ENCODE results near the gene SREK1IP1.

Gene SREK1IP1

GRCh38 chr5:64768358-64769312, at the start of gene SREK1IP1, which contains the start of gene CWC27:
Gene SREK1IP1 (minus strand): TSS chr5:64768691. CDS start chr5:64768517, 174 bp downstream.
Gene CWC27 (plus strand): TSS chr5:64768930. CDS start chr5:64769147, 217 bp downstream.
- DNase-seq = peak; percentile 95

GRCh38 chr5:64818245-64818644, 49.8 kb upstream of the SREK1IP1 start:
- no peak for DNase-seq

- DNase-seq = no peak
Observed at GRCh38 chr5:64814073-64814472, 45.6 kb upstream of the SREK1IP1 start.

- peak; percentile 27 for DNase-seq
Observed at GRCh38 chr5:64811050-64811640, 42.7 kb upstream of the SREK1IP1 start.

GRCh38 chr5:64807520-64807919, 39.0 kb upstream of the SREK1IP1 start:
- no peak for DNase-seq

- DNase-seq = no peak
Observed at GRCh38 chr5:64806537-64806936, 38.0 kb upstream of the SREK1IP1 start.

GRCh38 chr5:64800926-64801325, 32.4 kb upstream of the SREK1IP1 start:
- no peak for DNase-seq

- DNase-seq = no peak
Observed at GRCh38 chr5:64796301-64796700, 27.8 kb upstream of the SREK1IP1 start.

GRCh38 chr5:64794053-64794770, 25.7 kb upstream of the SREK1IP1 start:
- DNase-seq = no peak

GRCh38 chr5:64792469-64792868, 24.0 kb upstream of the SREK1IP1 start:
- DNase-seq = no peak

- no peak for DNase-seq
Observed at GRCh38 chr5:64790210-64790609, 21.7 kb upstream of the SREK1IP1 start.

GRCh38 chr5:64789457-64789856, 21.0 kb upstream of the SREK1IP1 start:
- DNase-seq = no peak

- no peak for DNase-seq
Observed at GRCh38 chr5:64788156-64788555, 19.7 kb upstream of the SREK1IP1 start.

- DNase-seq = no peak
Observed at GRCh38 chr5:64786372-64786771, 17.9 kb upstream of the SREK1IP1 start.

GRCh38 chr5:64784451-64785025, 16.0 kb upstream of the SREK1IP1 start:
- DNase-seq = peak; percentile 38

GRCh38 chr5:64775291-64775690, 6.8 kb upstream of the SREK1IP1 start:
- DNase-seq = no peak

- no peak for DNase-seq
Observed at GRCh38 chr5:64773533-64773932, 5.0 kb upstream of the SREK1IP1 start.

- no peak for DNase-seq
Observed at GRCh38 chr5:64771736-64772135, 3.2 kb upstream of the SREK1IP1 start.

GRCh38 chr5:64769855-64770254, 1.4 kb upstream of the SREK1IP1 start:
- DNase-seq = no peak

GRCh38 chr5:64767959-64768357, 533 bp downstream of the SREK1IP1 start:
- no peak for DNase-seq

GRCh38 chr5:64766941-64767340, 1.6 kb downstream of the SREK1IP1 start:
- no peak for DNase-seq

GRCh38 chr5:64765804-64766504, 2.5 kb downstream of the SREK1IP1 start:
- no peak for DNase-seq

Measured in retina (tissue), 1 donor.